ENCODE data around the gene DDX1. TPM values are rescaled to one million over a fixed set of nuclear protein-coding genes. Genes with fewer than 3 reads are reported as not detected.

The DDX1 gene
- total and polyA plus RNA-seq, 2 donors (not counting 3 experiments of a cell fraction or from before 2014, with no cell fraction given), result 41.2 to 117 TPM

- no peaks in the 10 kb centered on the region for H3K9me1 ChIP-seq (replicated peaks; ENCODE audit: control insufficient read depth, extremely low read depth, insufficient read depth, low read length)
- peaks cover 16 to 27% of the 10 kb centered on the region in 2 experiments for H3K36me3 ChIP-seq (ENCODE audit: control insufficient read depth in 2 of 2, extremely low read depth in 1 of 2, insufficient read depth in 2 of 2, low read length in 2 of 2)
- no TSS peak for BruUV-seq (replicated peaks)
- ChIA-PET POLR2A (no interaction called here), CTCF (interaction anchor here (1.3 kb wide), 1 partner anchor 875 kb away, joined by 4 read pairs; no protein-coding TSS in a partner anchor)
- DNase-seq (ENCODE audit: low read depth, low spot score) (no peak), FAIRE-seq (no peak)
- H3K27me3 ChIP-seq (ENCODE audit: control insufficient read depth in 2 of 2, insufficient read depth in 2 of 2, low read length in 2 of 2), result no peaks in the 10 kb centered on the region
- H3K79me2 ChIP-seq (ENCODE audit: control insufficient read depth, insufficient read depth, low read length), result no peaks in the 10 kb centered on the region
- H4K20me1 ChIP-seq (replicated peaks; ENCODE audit: control insufficient read depth, extremely low read depth, insufficient read depth, low read length), result no peaks in the 10 kb centered on the region
- no peak overlapping the region for H3K4me3 ChIP-seq (replicated peaks in 1 of 3; ENCODE audit: insufficient read depth in 1 of 3, low read depth in 1 of 3, low read length in 3 of 3)
- H2AFZ ChIP-seq (ENCODE audit: low read depth, low read length), result no peak overlapping the region
- no peaks in the 10 kb centered on the region for H3K9me3 ChIP-seq (replicated peaks; ENCODE audit: control insufficient read depth, insufficient read depth, low read length)
- peaks cover 27% of the 10 kb centered on the region for H3K4me1 ChIP-seq (ENCODE audit: control insufficient read depth, extremely low read depth, insufficient read depth, low read length)
- no peak overlapping the region for H3K9ac ChIP-seq (replicated peaks; ENCODE audit: extremely low read depth, insufficient read depth, low read length)
- intact Hi-C loops (cut with micrococcal nuclease), result loop anchor here (2.0 kb wide), 1 partner anchor 77 kb away; no protein-coding TSS in a partner anchor
- no peak overlapping the region for H3K4me2 ChIP-seq (ENCODE audit: insufficient read depth, low read length)
- H3K27ac ChIP-seq (ENCODE audit: insufficient read depth, low read depth, low read length), result no peak overlapping the region
- TF ChIP-seq JUN (IDR thresholded peaks at IDR 0.05; ENCODE audit: borderline replicate concordance, insufficient read depth, insufficient read length, low read depth) (no peak), EZH2 (IDR thresholded peaks at IDR 0.05; ENCODE audit: borderline replicate concordance, low read depth, low read length, severe bottlenecking) (no peak), MAX (IDR thresholded peaks at IDR 0.05; ENCODE audit: insufficient read depth, insufficient read length) (no peak), MYC (IDR thresholded peaks at IDR 0.05; ENCODE audit: low read depth, low read length) (no peak), FOS (IDR thresholded peaks at IDR 0.05; ENCODE audit: borderline replicate concordance, insufficient read depth, low read length) (no peak)
- dilution Hi-C loops (cut with MboI; ENCODE audit: extremely low pct_ligation_motif_present, low sequenced_read_pairs), result no loop called here
Observed at GRCh38 chr2:15631883-15632282, 40.2 kb downstream of the DDX1 start.

GRCh38 chr2:15633043-15633970 lies 41.6 kb downstream of the DDX1 start:
- H3K4me2 ChIP-seq (ENCODE audit: insufficient read depth, low read length), result no peak overlapping the region
- dilution Hi-C loops (cut with MboI; ENCODE audit: extremely low pct_ligation_motif_present, low sequenced_read_pairs), result no loop called here
- no peak overlapping the region for H3K27ac ChIP-seq (ENCODE audit: insufficient read depth, low read depth, low read length)
- H3K36me3 ChIP-seq (ENCODE audit: control insufficient read depth in 2 of 2, extremely low read depth in 1 of 2, insufficient read depth in 2 of 2, low read length in 2 of 2), result peaks cover 13 to 16% of the 10 kb centered on the region in 2 experiments
- no peak overlapping the region for H3K9ac ChIP-seq (replicated peaks; ENCODE audit: extremely low read depth, insufficient read depth, low read length)
- H3K79me2 ChIP-seq (ENCODE audit: control insufficient read depth, insufficient read depth, low read length), result no peaks in the 10 kb centered on the region
- DNase-seq (ENCODE audit: low read depth, low spot score) (no peak), FAIRE-seq (no peak)
- intact Hi-C loops (cut with micrococcal nuclease), result no loop called here
- H3K27me3 ChIP-seq (ENCODE audit: control insufficient read depth in 2 of 2, insufficient read depth in 2 of 2, low read length in 2 of 2), result no peaks in the 10 kb centered on the region
- ChIA-PET POLR2A (no interaction called here), CTCF (interaction anchor here (1.3 to 2.7 kb wide), 2 partner anchors 874 to 975 kb away, joined by 4 to 12 read pairs; no protein-coding TSS in a partner anchor)
- no peak overlapping the region for H3K4me3 ChIP-seq (replicated peaks in 1 of 3; ENCODE audit: insufficient read depth in 1 of 3, low read depth in 1 of 3, low read length in 3 of 3)
- H3K4me1 ChIP-seq (ENCODE audit: control insufficient read depth, extremely low read depth, insufficient read depth, low read length), result peaks cover 39% of the 10 kb centered on the region
- H3K9me1 ChIP-seq (replicated peaks; ENCODE audit: control insufficient read depth, extremely low read depth, insufficient read depth, low read length), result no peaks in the 10 kb centered on the region
- no peak overlapping the region for H2AFZ ChIP-seq (ENCODE audit: low read depth, low read length)
- H3K9me3 ChIP-seq (replicated peaks; ENCODE audit: control insufficient read depth, insufficient read depth, low read length), result no peaks in the 10 kb centered on the region
- no peaks in the 10 kb centered on the region for H4K20me1 ChIP-seq (replicated peaks; ENCODE audit: control insufficient read depth, extremely low read depth, insufficient read depth, low read length)
- BruUV-seq (replicated peaks), result no TSS peak
- TF ChIP-seq EZH2 (IDR thresholded peaks at IDR 0.05; ENCODE audit: borderline replicate concordance, low read depth, low read length, severe bottlenecking), result no peak
- no peak for TF ChIP-seq POLR2AphosphoS5 (IDR thresholded peaks at IDR 0.05; ENCODE audit: insufficient read depth, low read depth, low read length)
- TF ChIP-seq FOS (IDR thresholded peaks at IDR 0.05; ENCODE audit: borderline replicate concordance, insufficient read depth, low read length), result no peak
- no peak for TF ChIP-seq CTCF (IDR thresholded peaks at IDR 0.05; ENCODE audit: extremely low read depth in 1 of 2, insufficient read depth in 1 of 2, low read depth in 1 of 2, low read length in 2 of 2)
- TF ChIP-seq JUN (IDR thresholded peaks at IDR 0.05; ENCODE audit: borderline replicate concordance, insufficient read depth, insufficient read length, low read depth), result no peak
- TF ChIP-seq MAX (IDR thresholded peaks at IDR 0.05; ENCODE audit: insufficient read depth, insufficient read length), result no peak
- no peak for TF ChIP-seq POLR2A (IDR thresholded peaks at IDR 0.05; ENCODE audit: low read depth, low read length)

Measured in endothelial cell of umbilical vein (primary cell).